HEK293 (cell line): Measurements from ENCODE around the gene RMC1.
"Not testable (repeated sequence)": the region's sequence is repeated elsewhere in the genome, so short reads cannot be mapped to it uniquely, and the experiment has no call there.

Source experiments
- CTCF ChIA-PET: fragments of 350-600 bp; formaldehyde crosslinking; extraction: SDS; loops from one replicate; lab custom pipeline; 2021; ENCODE audit warnings: antibody characterized with exemption; lab: Yijun Ruan, JAX
- POLR2A ChIA-PET: fragments of 300-600 bp; formaldehyde crosslinking; extraction: SDS; loops from one replicate; lab custom pipeline; 2020; ENCODE audit warnings: antibody characterized with exemption, inconsistent platforms; lab: Yijun Ruan, JAX
- H3K27ac ChIP-seq: fragments of 200-500 bp; sonication (Bioruptor generic); 2 replicates; pipeline ENCODE4 v1.5.1; 2014; ENCODE audit warnings: low read depth, low read length, control low read depth, inconsistent platforms; ENCODE audit errors: extremely low read depth
- H3K36me3 ChIP-seq, 2 experiments: fragments of 200-500 bp in 1 of 2; sonication (Bioruptor generic) in 1 of 2; 1 replicate in 1 of 2; 2 replicates in 1 of 2; pipeline ENCODE4 v1.5.1; 2014 to 2017; ENCODE audit warnings: inconsistent platforms in 2 of 2, low read length in 2 of 2; ENCODE audit not compliant: control insufficient read depth in 2 of 2, insufficient read depth in 1 of 2
- H3K4me1 ChIP-seq: fragments of 200-500 bp; sonication (Bioruptor generic); 2 replicates; pipeline ENCODE4 v1.5.1; 2014; ENCODE audit warnings: mild to moderate bottlenecking, low read length, inconsistent platforms; ENCODE audit not compliant: control insufficient read depth, insufficient read depth
- H3K4me3 ChIP-seq: 2 replicates; pipeline ENCODE4 v1.5.1; 2011; ENCODE audit warnings: low read depth, mild to moderate bottlenecking, control low read depth, low read length, moderate library complexity
- H3K9me3 ChIP-seq: fragments of 200-500 bp; sonication (Bioruptor generic); 2 replicates; pipeline ENCODE4 v1.5.1; 2014; ENCODE audit warnings: low read depth, low read length, inconsistent platforms; ENCODE audit not compliant: control insufficient read depth, insufficient read depth
- GFI1B ChIP-seq: fragments of 450-650 bp; formaldehyde crosslinking; IDR thresholded peaks from 2 replicates; pipeline ENCODE4 v1.5.1; 2016; ENCODE audit warnings: missing biosample characterization, missing genetic modification characterization
- GLIS1 ChIP-seq: fragments of 450-650 bp; formaldehyde crosslinking; IDR thresholded peaks from 2 replicates; pipeline ENCODE4 v1.5.1; 2016; ENCODE audit warnings: missing biosample characterization, missing genetic modification characterization
- KLF10 ChIP-seq: fragments of 450-650 bp; IDR thresholded peaks from 2 replicates; pipeline ENCODE4 v1.5.1; 2018; ENCODE audit warnings: missing biosample characterization, mild to moderate bottlenecking, missing genetic modification characterization
- KLF16 ChIP-seq: fragments of 450-650 bp; formaldehyde crosslinking; IDR thresholded peaks from 2 replicates; pipeline ENCODE4 v1.5.1; 2017; ENCODE audit warnings: missing biosample characterization, missing genetic modification characterization
- OSR2 ChIP-seq: fragments of 450-650 bp; formaldehyde crosslinking; IDR thresholded peaks from 2 replicates; pipeline ENCODE4 v1.5.1; 2016; ENCODE audit warnings: missing biosample characterization, missing genetic modification characterization
- SALL2 ChIP-seq: fragments of 450-650 bp; formaldehyde crosslinking; IDR thresholded peaks from 2 replicates; pipeline ENCODE4 v1.5.0; 2017; ENCODE audit warnings: missing biosample characterization, mild to moderate bottlenecking, missing genetic modification characterization, borderline replicate concordance
- SP2 ChIP-seq: fragments of 450-650 bp; formaldehyde crosslinking; IDR thresholded peaks from 2 replicates; pipeline ENCODE4 v1.5.1; 2016; ENCODE audit warnings: missing biosample characterization, missing genetic modification characterization
- ZBTB20 ChIP-seq: fragments of 450-650 bp; formaldehyde crosslinking; IDR thresholded peaks from 2 replicates; pipeline ENCODE4 v1.5.1; 2016; ENCODE audit warnings: missing biosample characterization, missing genetic modification characterization
- ZNF174 ChIP-seq: fragments of 450-650 bp; formaldehyde crosslinking; IDR thresholded peaks from 2 replicates; pipeline ENCODE4 v1.5.0; 2017; ENCODE audit warnings: missing biosample characterization, mild to moderate bottlenecking, missing genetic modification characterization
- ZNF211 ChIP-seq: fragments of 450-650 bp; formaldehyde crosslinking; IDR thresholded peaks from 2 replicates; pipeline ENCODE4 v1.5.1; 2016; ENCODE audit warnings: low read depth, missing biosample characterization, missing genetic modification characterization
- ZNF221 ChIP-seq: fragments of 450-650 bp; formaldehyde crosslinking; IDR thresholded peaks from 2 replicates; pipeline ENCODE4 v1.5.1; 2017; ENCODE audit warnings: missing biosample characterization, missing genetic modification characterization, borderline replicate concordance
- ZNF302 ChIP-seq: fragments of 450-650 bp; formaldehyde crosslinking; IDR thresholded peaks from 2 replicates; pipeline ENCODE4 v1.5.1; 2016; ENCODE audit warnings: missing biosample characterization, missing genetic modification characterization, low read depth
- ZNF521 ChIP-seq: fragments of 450-650 bp; formaldehyde crosslinking; IDR thresholded peaks from 2 replicates; pipeline ENCODE4 v1.5.1; 2017; ENCODE audit warnings: missing biosample characterization, mild to moderate bottlenecking, missing genetic modification characterization
- ZNF529 ChIP-seq: fragments of 450-650 bp; formaldehyde crosslinking; IDR thresholded peaks from 2 replicates; pipeline ENCODE4 v1.5.1; 2017; ENCODE audit warnings: missing genetic modification characterization, missing biosample characterization; ENCODE audit not compliant: insufficient replicate concordance
- ZNF530 ChIP-seq: fragments of 450-650 bp; formaldehyde crosslinking; IDR thresholded peaks from 2 replicates; pipeline ENCODE4 v1.5.1; 2016; ENCODE audit warnings: low read depth, missing biosample characterization, missing genetic modification characterization
- ZNF544 ChIP-seq: fragments of 450-650 bp; formaldehyde crosslinking; IDR thresholded peaks from 2 replicates; pipeline ENCODE4 v1.5.0; 2017; ENCODE audit warnings: missing biosample characterization, missing genetic modification characterization
- ZNF660 ChIP-seq: fragments of 450-650 bp; IDR thresholded peaks from 2 replicates; pipeline ENCODE4 v1.5.1; 2018; ENCODE audit warnings: missing biosample characterization, mild to moderate bottlenecking, missing genetic modification characterization
- ZNF777 ChIP-seq: fragments of 450-650 bp; formaldehyde crosslinking; IDR thresholded peaks from 2 replicates; pipeline ENCODE4 v1.5.1; 2017; ENCODE audit warnings: missing biosample characterization, missing genetic modification characterization, borderline replicate concordance
- TF ChIP-seq, protein P1 (sequence below): fragments of 450-650 bp; formaldehyde crosslinking; IDR thresholded peaks from 2 replicates; pipeline ENCODE4 v1.5.1; 2016; ENCODE audit warnings: missing biosample characterization, missing genetic modification characterization
- TF ChIP-seq, protein P2 (sequence below): fragments of 450-650 bp; formaldehyde crosslinking; IDR thresholded peaks from 2 replicates; pipeline ENCODE4 v1.5.1; 2016; ENCODE audit warnings: missing biosample characterization, missing genetic modification characterization
- TF ChIP-seq, protein P3 (sequence below): IDR thresholded peaks from 2 replicates; pipeline ENCODE4 v1.6.1; 2011; ENCODE audit warnings: mild to moderate bottlenecking, low read depth, low read length, borderline replicate concordance

Gene RMC1

DNA sequence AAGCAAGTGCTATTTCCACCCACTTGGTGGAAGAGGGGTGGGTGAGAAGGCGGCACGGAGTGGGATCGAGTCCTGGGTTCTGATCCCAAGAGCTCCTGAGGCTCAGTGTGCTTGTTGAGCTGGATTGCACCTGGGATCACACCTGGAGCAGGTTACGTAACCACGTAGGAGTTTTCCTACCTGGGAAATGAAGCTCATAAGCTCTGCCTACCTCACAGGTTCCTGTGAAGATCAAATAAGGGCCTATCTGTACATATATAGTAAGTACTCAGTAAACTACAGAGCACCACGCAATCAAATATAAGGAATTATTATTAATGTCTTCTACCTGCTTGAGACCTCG lies 72.0 kb downstream of the RMC1 start:
- CTCF ChIA-PET, result interaction anchor here (0.6 to 1.7 kb wide), 2 partner anchors 10 to 34 kb away, joined by 3 read pairs; no protein-coding TSS in a partner anchor
- Histone ChIP-seq H3K4me3 (no peak overlapping the region), H3K27ac (no peak overlapping the region), H3K36me3 (peaks cover 5 to 42% of the 10 kb centered on the region in 2 experiments; a peak in 2 of 3 replicates), H3K9me3 (no peaks in the 10 kb centered on the region), H3K4me1 (peaks cover 10% of the 10 kb centered on the region)
- POLR2A ChIA-PET, result no interaction called here
- TF ChIP-seq ZNF174 (tag by site-specific recombination) (no peak), OSR2 (tag by site-specific recombination) (no peak), ZNF529 (tag by site-specific recombination) (no peak), ZNF530 (tag by site-specific recombination) (no peak), ZBTB20 (tag by site-specific recombination) (no peak), SALL2 (tag by site-specific recombination) (no peak), ZNF211 (no peak)
- TF ChIP-seq, protein P1, sequence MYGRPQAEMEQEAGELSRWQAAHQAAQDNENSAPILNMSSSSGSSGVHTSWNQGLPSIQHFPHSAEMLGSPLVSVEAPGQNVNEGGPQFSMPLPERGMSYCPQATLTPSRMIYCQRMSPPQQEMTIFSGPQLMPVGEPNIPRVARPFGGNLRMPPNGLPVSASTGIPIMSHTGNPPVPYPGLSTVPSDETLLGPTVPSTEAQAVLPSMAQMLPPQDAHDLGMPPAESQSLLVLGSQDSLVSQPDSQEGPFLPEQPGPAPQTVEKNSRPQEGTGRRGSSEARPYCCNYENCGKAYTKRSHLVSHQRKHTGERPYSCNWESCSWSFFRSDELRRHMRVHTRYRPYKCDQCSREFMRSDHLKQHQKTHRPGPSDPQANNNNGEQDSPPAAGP (tag by site-specific recombination), result no peak

DNA sequence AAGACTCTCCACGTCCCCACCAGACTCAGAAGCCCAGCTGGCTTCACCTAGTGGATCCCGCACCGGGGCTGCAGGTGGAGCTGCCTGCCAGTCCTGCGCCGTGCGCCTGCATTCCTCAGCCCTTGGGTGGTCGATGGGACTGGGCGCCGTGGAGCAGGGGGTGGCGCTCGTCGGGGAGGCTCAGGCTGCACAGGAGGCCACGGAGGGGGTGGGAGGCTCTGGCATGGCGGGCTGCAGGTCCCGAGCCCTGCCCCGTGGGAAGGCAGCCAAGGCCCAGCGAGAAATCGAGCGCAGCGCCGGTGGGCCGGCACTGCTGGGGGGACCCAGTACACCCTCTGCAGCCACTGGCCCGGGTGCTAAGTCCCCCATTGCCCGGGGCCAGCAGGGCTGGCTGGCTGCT lies 74.2 kb downstream of the RMC1 start:
- peaks cover 24% of the 10 kb centered on the region for H3K4me1 ChIP-seq
- POLR2A ChIA-PET, H3K27ac ChIP-seq, H3K9me3 ChIP-seq, H3K4me3 ChIP-seq: not testable (repeated sequence)
- CTCF ChIA-PET, result interaction anchor here (1.6 kb wide), 1 partner anchor 8 kb away, joined by 3 read pairs; the partner anchor contains the start of gene NPC1
- peaks cover 0 to 27% of the 10 kb centered on the region in 2 experiments; a peak in 2 of 3 replicates for H3K36me3 ChIP-seq

DNA sequence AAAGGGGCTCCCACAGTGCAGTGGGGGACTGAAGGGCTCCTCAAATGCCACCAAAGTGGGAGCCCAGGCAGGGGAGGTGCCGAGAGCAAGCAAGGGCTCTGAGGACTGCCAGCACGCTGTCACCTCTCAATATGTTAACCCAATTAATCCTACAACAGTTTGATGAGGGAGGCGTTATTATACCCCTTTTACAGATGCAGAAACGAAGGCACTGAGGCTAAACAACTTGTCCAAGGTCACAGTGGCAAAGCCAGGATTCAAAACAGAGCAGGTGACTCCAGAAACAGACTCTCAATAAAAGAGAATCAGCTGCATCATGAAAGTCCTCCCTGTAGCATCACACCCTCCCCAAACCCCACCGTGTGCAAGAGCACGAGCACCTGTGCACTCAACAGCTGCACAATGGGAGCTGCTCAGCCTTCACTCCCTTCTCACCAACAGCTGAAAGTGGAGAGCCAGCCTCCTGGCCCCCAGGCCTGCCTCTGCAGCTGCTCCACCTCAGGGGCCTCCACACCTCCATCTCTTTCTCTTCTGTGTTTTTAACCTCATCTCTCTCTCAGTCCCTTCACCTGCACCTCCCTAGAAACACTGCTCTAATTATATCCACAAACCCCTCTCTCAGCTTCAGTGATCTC lies 74.9 kb downstream of the RMC1 start:
- POLR2A ChIA-PET, result interaction anchor here (0.6 kb wide), 1 partner anchor 86 kb away, joined by 6 read pairs; no protein-coding TSS in a partner anchor
- TF ChIP-seq ZBTB20 (tag by site-specific recombination) (no peak), KLF16 (tag by site-specific recombination) (no peak), ZNF777 (tag by site-specific recombination) (no peak), KLF10 (tag by site-specific recombination) (no peak), GLIS1 (tag by site-specific recombination) (no peak), ZNF544 (no peak), ZNF521 (tag by site-specific recombination) (no peak), GFI1B (tag by site-specific recombination) (no peak), SP2 (tag by site-specific recombination) (no peak), ZNF221 (tag by site-specific recombination) (no peak), ZNF211 (no peak), SALL2 (tag by site-specific recombination) (no peak), ZNF660 (tag by site-specific recombination) (no peak), ZNF302 (tag by site-specific recombination) (no peak)
- TF ChIP-seq, protein P2, sequence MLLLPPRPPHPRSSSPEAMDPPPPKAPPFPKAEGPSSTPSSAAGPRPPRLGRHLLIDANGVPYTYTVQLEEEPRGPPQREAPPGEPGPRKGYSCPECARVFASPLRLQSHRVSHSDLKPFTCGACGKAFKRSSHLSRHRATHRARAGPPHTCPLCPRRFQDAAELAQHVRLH (tag by site-specific recombination), result no peak
- TF ChIP-seq, protein P3, sequence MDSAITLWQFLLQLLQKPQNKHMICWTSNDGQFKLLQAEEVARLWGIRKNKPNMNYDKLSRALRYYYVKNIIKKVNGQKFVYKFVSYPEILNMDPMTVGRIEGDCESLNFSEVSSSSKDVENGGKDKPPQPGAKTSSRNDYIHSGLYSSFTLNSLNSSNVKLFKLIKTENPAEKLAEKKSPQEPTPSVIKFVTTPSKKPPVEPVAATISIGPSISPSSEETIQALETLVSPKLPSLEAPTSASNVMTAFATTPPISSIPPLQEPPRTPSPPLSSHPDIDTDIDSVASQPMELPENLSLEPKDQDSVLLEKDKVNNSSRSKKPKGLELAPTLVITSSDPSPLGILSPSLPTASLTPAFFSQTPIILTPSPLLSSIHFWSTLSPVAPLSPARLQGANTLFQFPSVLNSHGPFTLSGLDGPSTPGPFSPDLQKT, result no peak
- Histone ChIP-seq H3K9me3 (no peaks in the 10 kb centered on the region), H3K27ac (no peak overlapping the region), H3K4me1 (peaks cover 24% of the 10 kb centered on the region), H3K4me3 (no peak overlapping the region), H3K36me3 (peaks cover 0 to 20% of the 10 kb centered on the region in 2 experiments; a peak in 2 of 3 replicates)
- CTCF ChIA-PET, result interaction anchor here (0.5 kb wide), 1 partner anchor 339 kb away, joined by 4 read pairs; no protein-coding TSS in a partner anchor
